Thyroid gland (tissue), 4 donors: ENCODE measurements around the gene ARHGEF18.
A peak's percentile ranks its signal among the peaks of the same experiment; 100 is the strongest.

ENCODE experiments used
- CTCF ChIP-seq, 6 experiments: fragments of 200-600 bp in 3 of 6; fragments of 450-650 bp in 3 of 6; sonication (generic) in 3 of 6; IDR thresholded peaks; one replicate each; pipeline ENCODE4 v1.5.1; 2016 to 2019; ENCODE audit warnings: antibody characterized with exemption in 6 of 6, mild to moderate bottlenecking in 2 of 6, inconsistent platforms in 1 of 6, moderate library complexity in 1 of 6
- POLR2A ChIP-seq, 2 donors: fragments of 450-650 bp; IDR thresholded peaks; one replicate each; pipeline ENCODE4 v1.6.1; 2017; ENCODE audit warnings: antibody characterized with exemption in 2 of 2, mild to moderate bottlenecking in 2 of 2, moderate library complexity in 1 of 2

GRCh38 chr19:7326105-7326877 is 22.4 kb upstream of the ARHGEF18 start:
- peak in 3 of 6 experiments; percentile 11 to 21 (median 15) for TF ChIP-seq CTCF (IDR thresholded peaks at IDR 0.05)
- TF ChIP-seq POLR2A (IDR thresholded peaks at IDR 0.05) = no peak
